ENCODE data around the gene CLINT1.

Gene CLINT1

DNA sequence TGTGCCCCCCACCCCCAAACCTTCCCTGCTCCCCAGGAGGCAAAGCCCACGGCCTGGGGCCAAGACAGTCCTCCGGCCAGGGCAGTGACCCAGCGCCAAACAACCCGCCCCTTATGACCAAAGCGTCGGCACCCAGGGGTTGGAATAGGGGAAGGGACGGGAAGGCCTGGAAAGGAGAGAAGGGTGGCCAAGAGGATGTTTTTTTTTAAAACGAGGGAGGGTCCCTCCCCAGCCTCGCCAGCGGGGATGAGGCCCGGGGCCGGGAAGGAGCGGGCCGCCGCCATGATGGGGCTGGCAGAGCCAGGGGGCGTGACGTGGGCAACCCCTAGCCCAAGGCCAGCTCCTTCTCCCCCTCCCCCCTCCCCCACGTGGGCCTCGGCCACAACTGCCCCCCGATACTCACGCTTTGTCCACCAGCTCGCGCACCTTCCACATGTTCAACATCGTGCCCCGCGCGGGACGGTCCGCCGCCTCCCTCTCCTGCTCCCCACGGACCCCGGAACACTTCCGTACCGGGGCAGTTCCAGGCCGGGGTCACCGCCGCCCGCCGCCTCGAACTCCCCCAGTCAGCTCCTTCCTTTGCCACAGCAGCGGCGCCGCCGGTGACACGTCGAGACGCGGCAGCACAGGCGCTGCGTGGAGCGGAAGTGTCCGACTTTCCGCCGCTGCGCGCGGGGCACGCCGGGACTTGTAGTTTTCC, at the start of gene CLINT1:
CLINT1 (minus strand) TSS at position 619 of the 700 bp plus-strand sequence; CDS start at position 444, 175 bp downstream.
- peak; percentile 85 for DNase-seq (ENCODE audit: low read depth, low spot score)
- in situ Hi-C loops (cut with HindIII; ENCODE audit: low sequenced_read_pairs): no loop called here
- TF ChIP-seq, protein P1, sequence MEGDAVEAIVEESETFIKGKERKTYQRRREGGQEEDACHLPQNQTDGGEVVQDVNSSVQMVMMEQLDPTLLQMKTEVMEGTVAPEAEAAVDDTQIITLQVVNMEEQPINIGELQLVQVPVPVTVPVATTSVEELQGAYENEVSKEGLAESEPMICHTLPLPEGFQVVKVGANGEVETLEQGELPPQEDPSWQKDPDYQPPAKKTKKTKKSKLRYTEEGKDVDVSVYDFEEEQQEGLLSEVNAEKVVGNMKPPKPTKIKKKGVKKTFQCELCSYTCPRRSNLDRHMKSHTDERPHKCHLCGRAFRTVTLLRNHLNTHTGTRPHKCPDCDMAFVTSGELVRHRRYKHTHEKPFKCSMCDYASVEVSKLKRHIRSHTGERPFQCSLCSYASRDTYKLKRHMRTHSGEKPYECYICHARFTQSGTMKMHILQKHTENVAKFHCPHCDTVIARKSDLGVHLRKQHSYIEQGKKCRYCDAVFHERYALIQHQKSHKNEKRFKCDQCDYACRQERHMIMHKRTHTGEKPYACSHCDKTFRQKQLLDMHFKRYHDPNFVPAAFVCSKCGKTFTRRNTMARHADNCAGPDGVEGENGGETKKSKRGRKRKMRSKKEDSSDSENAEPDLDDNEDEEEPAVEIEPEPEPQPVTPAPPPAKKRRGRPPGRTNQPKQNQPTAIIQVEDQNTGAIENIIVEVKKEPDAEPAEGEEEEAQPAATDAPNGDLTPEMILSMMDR (IDR thresholded peaks at IDR 0.05; ENCODE audit: low read depth, low read length): no peak
- H3K4me3 ChIP-seq (ENCODE audit: low read depth, low read length): peak within 1 kb of the TSS; percentile 93

DNA sequence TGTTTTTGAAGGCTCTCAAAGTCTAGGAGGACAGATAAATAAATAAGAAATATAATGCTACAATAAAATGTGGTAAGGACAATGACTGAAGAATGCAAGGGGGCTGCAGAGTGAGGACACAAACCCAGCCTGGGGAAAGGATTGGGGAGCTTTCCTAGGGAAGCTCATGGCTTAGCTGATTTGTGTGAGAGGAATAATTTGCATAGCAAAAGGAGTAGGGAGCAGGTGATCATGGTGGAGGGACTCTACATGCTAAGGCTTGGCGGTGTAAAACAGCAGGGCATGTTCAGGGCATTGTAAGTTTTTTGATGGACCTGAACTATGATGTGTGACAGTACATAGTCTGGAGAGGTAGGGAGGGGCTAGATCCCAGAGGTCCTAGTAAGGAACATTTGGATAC, 49.5 kb upstream of the CLINT1 start:
- TF ChIP-seq, protein P1 (IDR thresholded peaks at IDR 0.05; ENCODE audit: low read depth, low read length): no peak
- in situ Hi-C loops (cut with HindIII; ENCODE audit: low sequenced_read_pairs): no loop called here
- H3K4me3 ChIP-seq (ENCODE audit: low read depth, low read length): no peak overlapping the region
- no peak for DNase-seq (ENCODE audit: low read depth, low spot score)

DNA sequence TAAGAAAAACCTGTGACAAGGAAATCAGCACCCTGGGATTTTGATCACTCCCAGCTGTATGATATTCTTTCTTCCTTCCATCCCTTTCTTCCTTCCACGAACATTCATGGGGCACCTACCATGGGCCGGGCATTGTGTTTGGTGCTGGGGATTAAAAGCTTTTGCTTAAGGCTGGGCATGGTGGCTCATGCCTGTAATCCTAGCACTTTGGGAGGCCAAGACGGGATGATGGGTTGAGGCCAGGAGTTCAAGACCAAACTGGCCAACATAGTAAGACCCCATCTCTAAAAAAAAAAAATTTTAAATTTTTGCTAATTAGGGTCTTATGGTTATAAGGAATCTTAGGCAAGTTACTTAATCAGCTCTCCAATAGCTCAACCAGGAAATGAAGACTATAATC, 48.5 kb upstream of the CLINT1 start:
- DNase-seq (ENCODE audit: low read depth, low spot score): no peak
- TF ChIP-seq, protein P1 (IDR thresholded peaks at IDR 0.05; ENCODE audit: low read depth, low read length): no peak
- no peak overlapping the region for H3K4me3 ChIP-seq (ENCODE audit: low read depth, low read length)
- in situ Hi-C loops (cut with HindIII; ENCODE audit: low sequenced_read_pairs): no loop called here

DNA sequence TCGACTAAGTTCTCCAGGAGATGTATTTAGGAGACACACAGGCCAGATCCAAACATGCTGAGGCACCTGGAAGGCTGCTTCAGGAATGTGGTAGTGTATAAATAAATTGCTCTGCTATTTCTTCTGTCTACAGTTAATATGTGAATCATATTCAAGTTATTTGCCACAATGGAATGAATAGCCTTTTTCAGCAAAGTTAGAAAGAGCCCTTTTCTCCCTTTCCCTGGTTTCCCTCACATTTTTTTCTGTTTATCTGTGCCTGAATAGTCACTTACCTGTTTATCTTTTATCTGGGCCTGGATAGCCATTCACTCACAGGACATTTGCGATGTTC, 44.1 kb upstream of the CLINT1 start:
- TF ChIP-seq, protein P1 (IDR thresholded peaks at IDR 0.05; ENCODE audit: low read depth, low read length): no peak
- no peak for DNase-seq (ENCODE audit: low read depth, low spot score)

DNA sequence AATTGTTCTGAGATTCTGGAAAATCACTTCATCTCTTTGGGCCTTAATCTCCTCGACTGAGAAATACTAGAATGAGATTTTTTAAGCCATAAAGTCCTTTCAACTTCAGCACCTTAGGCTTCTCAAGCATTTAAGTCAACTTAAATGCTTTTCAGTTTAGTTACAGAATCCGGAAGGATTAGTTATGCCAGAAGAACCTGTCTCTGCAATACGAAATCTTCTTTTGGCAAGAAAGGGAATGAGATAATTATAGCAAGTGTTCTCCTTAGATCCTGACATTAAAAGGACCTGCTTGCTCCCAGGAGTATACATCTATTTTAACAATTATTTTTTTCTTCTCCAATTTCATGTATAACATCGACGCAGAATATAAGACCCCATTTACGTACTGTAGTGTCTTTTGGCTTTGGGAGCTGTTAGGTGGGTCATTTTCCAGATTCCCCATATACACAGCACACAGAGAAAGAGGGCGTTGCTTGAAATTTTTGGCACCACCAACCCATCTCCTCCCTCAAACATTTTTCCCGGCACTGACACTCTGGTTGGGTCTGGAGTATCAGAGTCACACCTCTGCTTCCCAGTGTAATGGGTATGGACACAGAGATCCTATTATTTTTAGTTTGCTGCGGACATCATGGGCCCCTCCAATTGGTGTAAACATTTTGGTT, 43.6 kb upstream of the CLINT1 start:
- no peak for DNase-seq (ENCODE audit: low read depth, low spot score)
- TF ChIP-seq, protein P1 (IDR thresholded peaks at IDR 0.05; ENCODE audit: low read depth, low read length): no peak
- H3K4me3 ChIP-seq (ENCODE audit: low read depth, low read length): no peak overlapping the region
- in situ Hi-C loops (cut with HindIII; ENCODE audit: low sequenced_read_pairs): no loop called here

More for the DNA sequence above, 44.1 kb upstream of the CLINT1 start:
- H3K4me3 ChIP-seq (ENCODE audit: low read depth, low read length): no peak overlapping the region
- in situ Hi-C loops (cut with HindIII; ENCODE audit: low sequenced_read_pairs): no loop called here

DNA sequence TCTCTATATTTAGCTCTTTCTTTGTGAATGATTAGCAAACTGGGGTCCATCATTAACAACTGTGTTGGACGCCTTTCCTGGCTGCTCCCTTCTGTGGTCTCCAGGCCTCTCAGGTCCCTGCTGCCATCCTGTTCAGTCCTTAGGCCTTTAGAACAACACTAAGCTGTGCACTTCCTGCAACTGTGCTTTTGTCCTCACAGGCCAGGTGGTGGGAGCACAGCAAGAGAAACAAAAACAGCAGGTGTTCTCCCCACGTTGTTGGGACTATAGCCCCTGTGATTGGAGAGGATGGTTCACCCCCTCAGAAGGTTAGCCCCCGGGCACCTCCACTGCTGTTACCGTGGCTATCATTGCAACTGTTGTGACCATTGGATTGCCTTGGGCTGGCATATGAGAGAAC, 41.7 kb upstream of the CLINT1 start:
- in situ Hi-C loops (cut with HindIII; ENCODE audit: low sequenced_read_pairs): no loop called here
- TF ChIP-seq, protein P1 (IDR thresholded peaks at IDR 0.05; ENCODE audit: low read depth, low read length): no peak
- no peak overlapping the region for H3K4me3 ChIP-seq (ENCODE audit: low read depth, low read length)
- no peak for DNase-seq (ENCODE audit: low read depth, low spot score)

Measured in astrocyte of the spinal cord (primary cell).